Stimulated activated CD8-positive, alpha-beta memory T cell treated with anti-CD3 and anti-CD28 coated beads, Interleukin-7, amount 100 ng/mL, for 48 hours (primary cell): ENCODE measurements around the gene HOXC11.
A peak's percentile ranks its signal among the peaks of the same experiment; 100 is the strongest.

ENCODE experiments used
- DNase-seq, 2 donors: peaks; one replicate each; pipeline ENCODE4 v3.0.0-alpha.2; 2020; ENCODE audit warnings: low read depth in 1 of 2; ENCODE audit errors: extremely low read depth in 1 of 2

HOXC11 gene

DNA sequence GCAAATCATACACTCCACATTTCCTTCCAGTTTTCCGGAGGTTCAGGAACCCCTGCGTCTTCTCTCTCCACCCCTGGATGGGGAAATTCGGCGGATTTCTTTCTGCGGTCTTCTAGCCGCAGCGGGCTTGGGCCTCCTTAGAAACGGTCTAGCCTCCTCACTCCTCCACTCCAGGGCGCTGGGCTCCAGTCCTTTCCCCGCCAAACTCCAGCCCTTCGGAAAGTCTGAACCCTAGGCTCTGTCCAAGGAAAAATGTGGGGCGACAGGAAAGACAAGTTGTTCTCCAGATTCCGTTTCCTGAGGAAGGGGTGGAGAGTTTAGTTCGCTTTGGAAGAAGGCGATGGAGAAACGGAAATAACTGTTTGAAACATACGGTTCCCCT is 10.6 kb downstream of the HOXC11 start:
- no peak for DNase-seq

- no peak for DNase-seq
Measured at GRCh38 chr12:53983950-53984572, 11.1 kb downstream of the HOXC11 start.

DNA sequence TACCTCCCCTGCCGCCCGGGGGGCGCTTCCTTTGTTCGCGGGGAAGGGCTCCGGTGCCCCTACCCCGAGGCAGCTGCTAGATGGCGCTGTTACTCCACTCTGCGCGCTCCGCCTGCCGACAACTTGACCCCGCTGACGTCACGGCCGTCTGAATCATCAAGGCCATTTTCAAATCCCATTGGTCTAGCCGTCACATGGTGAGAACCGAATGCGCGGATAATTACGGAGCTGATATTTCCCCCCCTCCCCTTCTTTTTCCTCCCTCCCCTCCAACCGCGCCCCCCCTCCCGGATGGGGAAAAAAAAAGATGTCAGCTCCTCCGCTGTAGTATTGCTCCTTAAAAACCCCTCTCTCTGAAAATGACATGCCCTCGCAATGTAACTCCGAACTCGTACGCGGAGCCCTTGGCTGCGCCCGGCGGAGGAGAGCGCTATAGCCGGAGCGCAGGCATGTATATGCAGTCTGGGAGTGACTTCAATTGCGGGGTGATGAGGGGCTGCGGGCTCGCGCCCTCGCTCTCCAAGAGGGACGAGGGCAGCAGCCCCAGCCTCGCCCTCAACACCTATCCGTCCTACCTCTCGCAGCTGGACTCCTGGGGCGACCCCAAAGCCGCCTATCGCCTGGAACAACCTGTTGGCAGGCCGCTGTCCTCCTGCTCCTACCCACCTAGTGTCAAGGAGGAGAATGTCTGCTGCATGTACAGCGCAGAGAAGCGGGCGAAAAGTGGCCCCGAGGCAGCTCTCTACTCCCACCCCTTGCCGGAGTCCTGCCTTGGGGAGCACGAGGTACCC is 12.2 kb downstream of the HOXC11 start, which contains the start of gene HOXC10:
TSS of gene HOXC10 (plus strand) at position 246 of the 791 bp plus-strand sequence. CDS start at position 360, 114 bp downstream.
- DNase-seq = peak; percentile 69 to 85

GRCh38 chr12:53985692-53985993 is 12.7 kb downstream of the HOXC11 start:
- DNase-seq = no peak

DNA sequence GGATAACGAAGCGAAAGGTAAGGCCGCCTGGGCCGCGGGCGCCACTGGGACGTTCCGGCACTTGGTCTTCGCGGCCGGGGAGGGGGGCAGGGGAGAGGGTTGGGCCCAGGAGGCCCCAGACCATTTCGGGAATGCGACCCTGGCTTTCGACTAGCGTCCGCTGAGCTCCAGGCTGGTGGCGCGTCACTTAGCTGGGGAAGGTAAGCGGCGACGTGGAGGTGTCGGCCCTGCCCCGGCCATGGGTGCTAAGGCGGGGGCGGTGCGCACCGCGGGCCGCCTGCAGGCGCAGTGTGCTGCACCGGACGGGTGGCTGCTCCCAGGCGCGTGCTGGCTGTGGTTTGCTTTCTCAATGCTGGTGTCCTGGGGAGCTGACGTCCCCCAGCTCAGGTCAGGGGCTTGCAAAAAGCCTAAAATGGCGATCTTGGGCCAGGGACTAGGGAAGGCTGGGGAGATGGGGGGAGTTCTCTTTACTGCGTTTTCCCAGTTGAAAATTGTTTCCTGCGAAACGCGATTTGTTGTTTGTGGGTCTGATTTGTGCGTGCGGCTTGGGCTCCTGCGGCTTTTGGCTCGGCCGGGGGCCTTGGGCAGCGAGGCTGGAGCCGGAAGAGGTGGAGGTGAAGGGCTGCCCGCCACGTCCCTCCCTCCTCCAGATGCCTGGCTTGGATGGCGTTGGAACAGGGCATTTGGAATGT is 13.2 kb downstream of the HOXC11 start:
- no peak for DNase-seq

- DNase-seq = no peak
Measured at GRCh38 chr12:53986686-53987483, 14.0 kb downstream of the HOXC11 start.

DNA sequence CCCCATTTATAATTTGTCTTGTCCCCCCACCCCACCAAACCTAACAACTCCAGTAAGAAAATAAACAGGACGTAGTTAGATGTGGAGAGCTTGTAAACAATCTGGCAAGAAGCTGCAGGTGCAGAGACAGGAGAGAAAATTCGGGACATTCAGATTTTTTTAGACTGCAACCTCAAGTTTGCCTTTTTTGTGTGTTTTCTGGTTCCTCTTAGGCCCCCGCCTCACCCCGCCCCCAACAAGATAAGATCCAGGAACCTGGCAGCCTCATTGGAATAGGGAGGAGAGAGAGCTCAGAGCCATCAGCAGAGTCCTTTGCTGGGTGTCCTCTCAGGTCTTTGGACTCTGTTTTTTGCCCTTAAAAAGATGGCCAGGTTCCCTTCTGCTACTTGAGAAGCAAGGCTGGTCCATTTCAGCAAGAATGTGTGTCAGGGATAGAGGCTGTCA is 14.9 kb downstream of the HOXC11 start:
- DNase-seq = no peak

GRCh38 chr12:53988541-53989226 is 15.8 kb downstream of the HOXC11 start:
- no peak for DNase-seq

DNA sequence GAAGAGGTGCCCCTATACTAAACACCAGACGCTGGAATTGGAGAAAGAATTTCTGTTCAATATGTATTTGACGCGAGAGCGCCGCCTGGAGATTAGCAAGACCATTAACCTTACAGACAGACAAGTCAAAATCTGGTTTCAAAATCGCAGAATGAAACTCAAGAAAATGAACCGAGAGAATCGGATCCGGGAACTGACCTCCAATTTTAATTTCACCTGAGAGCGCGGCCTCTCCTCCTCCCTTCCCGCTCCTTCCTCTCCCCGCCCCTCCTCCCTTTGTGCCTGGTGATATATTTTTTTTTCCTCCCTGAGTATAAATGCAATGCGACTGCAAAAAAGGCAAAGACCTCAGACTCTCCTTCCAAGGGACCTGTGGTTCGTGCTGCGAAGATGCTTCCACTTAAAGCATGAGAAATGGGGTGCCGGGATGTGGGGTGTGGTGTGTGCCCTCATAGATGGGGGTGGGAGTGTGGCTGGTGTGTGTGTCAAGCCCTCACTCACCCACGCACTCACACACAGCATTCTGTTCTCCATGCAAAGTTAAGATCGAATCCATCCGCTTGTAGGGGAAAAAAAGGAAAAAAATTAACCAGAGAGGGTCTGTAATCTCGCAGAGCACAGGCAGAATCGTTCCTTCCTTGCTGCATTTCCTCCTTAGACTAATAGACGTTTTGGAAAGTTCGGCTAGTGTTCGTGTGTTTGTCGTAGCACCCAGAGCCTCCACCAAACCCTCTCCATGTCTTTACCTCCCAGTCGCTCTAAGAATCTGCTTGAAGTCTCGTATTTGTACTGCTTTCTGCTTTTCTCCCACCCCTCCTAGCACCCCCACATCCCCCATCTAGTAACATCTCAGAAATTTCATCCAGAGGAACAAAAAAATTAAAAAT is 16.5 kb downstream of the HOXC11 start:
- DNase-seq = no peak

- no peak for DNase-seq
Measured at GRCh38 chr12:53990311-53991076, 17.6 kb downstream of the HOXC11 start.

DNA sequence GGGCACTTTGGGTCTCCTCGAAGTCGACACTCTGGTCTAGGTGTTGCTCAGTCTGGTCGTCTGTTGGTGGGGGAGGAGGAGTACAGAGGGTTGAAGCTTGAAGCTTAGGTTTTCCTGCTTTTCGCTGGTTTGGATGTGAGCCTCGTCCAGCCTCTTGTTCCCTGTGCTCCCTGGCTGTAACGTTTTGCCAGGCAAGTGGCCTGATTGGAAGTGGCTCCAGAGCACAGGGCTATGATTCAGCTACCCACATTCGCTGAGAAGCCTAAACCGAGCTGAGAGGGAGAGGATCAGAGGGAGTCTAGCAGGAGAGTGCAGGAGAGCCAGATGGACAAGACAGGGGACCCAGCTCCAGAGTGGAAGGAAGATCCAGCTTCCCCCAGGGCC is 18.1 kb downstream of the HOXC11 start:
- DNase-seq = no peak

DNA sequence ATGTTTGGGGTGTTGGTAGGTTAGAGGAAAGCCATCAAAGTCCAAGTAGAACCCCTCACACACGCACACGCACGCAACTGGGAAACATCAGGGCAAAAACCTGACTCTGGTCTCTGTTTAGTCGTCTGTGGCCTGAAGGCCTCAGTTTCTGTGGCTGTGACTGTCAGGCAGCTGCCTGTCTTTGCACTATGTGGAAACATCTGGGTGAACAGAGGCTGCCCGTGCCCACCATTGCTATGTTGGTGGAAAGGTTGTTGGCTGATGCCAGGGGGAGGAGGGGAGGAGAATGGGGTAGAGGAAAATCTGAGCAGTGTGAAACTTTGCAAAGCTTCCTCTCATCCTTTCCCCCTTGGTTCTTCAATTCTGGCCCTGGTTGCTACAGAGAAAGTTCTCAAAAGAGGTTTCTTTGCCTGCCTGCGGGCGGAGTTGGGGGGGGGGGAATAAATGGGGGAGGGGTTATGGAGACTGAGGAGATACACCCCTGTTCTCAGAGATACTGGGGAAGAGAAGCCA is 19.5 kb downstream of the HOXC11 start:
- no peak for DNase-seq

DNA sequence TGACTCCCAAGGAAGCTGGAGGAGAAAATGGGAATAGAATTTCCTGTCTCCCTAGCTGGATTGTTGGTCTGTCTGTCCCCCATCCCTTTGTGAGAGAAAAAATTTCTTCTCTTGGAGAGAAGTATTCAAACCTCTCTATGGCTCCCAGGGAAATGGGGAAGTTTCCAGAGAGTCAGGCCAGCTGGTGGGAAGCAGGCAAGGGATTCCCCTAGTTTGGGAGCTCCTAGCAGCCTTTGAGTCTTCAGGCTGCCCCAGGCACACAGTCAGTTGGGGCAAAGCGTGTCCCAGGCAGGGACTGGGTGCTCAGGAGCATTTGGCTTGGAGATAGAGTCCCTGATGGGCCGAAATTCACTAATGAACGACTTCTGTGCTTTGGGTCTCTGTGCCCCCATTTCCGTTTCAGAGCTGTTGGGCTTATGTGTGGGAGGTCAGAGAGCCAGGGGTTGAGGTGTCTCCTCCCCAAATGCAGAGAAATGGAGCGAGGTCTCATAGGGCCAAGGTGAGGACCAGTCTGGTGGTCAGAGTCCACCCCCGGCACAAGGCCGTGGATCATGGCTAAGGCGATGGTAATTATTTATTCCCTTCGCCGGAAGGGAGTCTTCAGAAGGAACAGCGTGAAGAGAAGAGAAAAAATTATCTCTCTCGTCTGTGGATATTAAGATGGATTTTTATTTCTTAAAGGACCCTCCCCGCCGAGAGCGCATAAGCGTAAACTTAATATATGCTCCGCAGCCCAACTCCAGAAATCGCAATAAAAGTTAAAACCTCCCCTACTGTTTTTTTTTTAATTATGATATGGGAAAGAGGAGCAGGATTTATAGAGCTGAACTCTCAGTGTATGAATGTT is 20.5 kb downstream of the HOXC11 start:
- no peak for DNase-seq

GRCh38 chr12:53994009-53994263 is 21.0 kb downstream of the HOXC11 start:
- DNase-seq = no peak

- no peak for DNase-seq
Measured at GRCh38 chr12:53994264-53995001, 21.5 kb downstream of the HOXC11 start.

DNA sequence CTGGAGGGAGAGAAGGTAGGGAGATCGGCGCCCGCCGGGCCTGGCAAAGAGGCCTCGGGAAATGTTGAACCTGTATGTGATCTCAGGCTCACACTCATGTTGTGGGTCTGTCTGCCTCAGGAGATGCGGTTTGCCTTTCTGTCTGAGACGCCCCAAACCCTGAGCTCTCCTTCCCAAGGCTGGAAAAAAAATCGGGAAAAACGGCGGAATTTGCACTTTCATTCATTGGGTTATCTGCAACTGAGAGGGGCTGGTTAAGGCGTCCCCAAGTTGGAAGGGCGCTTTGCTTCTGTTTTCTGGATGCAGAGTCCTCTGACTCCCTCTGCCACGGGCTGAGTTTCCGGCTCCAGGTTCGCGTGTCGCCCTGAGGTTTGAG is 22.1 kb downstream of the HOXC11 start:
- DNase-seq = no peak
